ENCODE data around the gene UGT2B28.
"Not testable (repeated sequence)": the region's sequence is repeated elsewhere in the genome, so short reads cannot be mapped to it uniquely, and the experiment has no call there.

UGT2B28 gene

DNA sequence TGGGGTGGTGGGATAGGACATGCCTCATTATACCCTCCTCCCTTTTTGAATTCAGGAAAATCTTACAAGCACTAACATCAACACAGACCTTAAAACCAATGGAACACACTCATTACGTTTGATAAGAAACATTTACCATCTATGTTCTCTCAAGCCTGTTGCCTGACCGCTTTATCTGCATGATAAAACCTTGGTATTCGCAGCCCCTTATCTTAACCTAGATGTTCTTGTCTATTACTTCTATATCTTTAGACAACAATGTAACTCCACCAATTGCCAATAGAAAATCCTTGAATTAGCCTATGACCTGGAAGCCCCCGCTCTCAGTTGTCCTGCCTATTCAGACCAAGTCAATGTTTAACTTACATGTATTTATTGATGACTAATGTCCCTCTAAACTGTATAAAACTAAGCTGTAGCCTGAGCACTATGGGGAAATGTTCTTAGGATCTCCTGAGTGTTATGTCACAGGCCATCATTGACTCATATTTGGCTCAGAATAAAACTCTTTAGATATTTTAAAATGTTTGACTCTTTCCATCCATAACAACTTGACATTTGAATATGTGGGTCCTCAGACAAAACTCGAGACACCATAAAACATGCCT, 28.3 kb downstream of the UGT2B28 start:
- not testable (repeated sequence) for H3K4me3 ChIP-seq (ENCODE audit: low read length in 2 of 2); H3K9me3 ChIP-seq (ENCODE audit: control insufficient read depth in 2 of 2, low read length in 2 of 2); H3K9ac ChIP-seq (ENCODE audit: low read depth in 1 of 2, low read length in 2 of 2); H3K4me1 ChIP-seq (ENCODE audit: control insufficient read depth in 2 of 2, insufficient read depth in 2 of 2, low read length in 2 of 2); H3K27ac ChIP-seq (ENCODE audit: low read depth in 2 of 2, low read length in 2 of 2); H3K27me3 ChIP-seq (ENCODE audit: control insufficient read depth in 2 of 2, insufficient read depth in 2 of 2, low read length in 2 of 2); H3K36me3 ChIP-seq (ENCODE audit: control insufficient read depth in 2 of 2, insufficient read depth in 2 of 2, low read length in 2 of 2)

DNA sequence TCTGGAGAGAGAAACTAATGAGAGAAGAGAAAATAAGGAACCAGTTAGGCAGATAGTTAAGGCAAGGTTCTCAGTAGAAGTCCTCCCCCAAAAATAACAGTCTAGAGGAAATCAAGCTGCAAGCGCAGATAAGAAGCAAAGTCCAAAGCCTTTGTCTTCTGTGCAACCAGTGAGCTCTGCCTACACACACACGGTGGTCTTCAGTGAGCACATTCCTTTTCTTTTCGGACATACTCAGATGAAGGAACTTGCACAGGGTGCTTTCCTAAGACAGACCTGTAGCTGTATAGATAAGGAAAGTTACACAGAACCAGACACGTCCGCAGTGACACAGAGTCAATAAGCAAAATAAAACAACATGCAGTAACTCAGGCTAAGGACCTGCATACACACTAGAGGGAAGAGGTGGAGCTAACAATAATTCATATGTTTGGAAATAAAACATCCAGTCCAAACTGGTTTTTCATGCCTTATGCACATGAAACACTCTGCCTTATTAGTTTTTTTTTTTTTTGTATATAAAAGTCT, 29.3 kb downstream of the UGT2B28 start:
- not testable (repeated sequence) for H3K4me1 ChIP-seq (ENCODE audit: control insufficient read depth in 2 of 2, insufficient read depth in 2 of 2, low read length in 2 of 2)
- H3K27ac ChIP-seq (ENCODE audit: low read depth in 2 of 2, low read length in 2 of 2), result peak overlapping the region in 1 of 2 donors; percentile 39

DNA sequence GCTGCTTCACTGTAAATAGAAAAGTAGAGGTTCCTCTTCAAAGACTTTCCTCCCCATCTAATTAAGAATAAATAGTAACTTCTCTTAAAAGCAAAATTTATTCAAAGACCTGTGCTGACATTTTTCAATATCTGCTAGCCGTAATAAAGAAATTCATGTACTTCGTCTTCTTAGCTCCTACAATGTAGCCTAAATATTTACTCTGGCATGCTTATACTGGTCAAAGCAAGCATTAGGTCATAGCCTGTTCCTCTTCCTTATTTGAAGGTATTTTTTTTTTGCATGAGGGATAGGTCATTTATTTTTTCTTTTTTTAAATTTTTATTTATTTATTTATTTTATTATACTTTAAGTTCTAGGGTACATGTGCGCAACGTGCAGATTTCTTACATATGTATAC, 30.0 kb downstream of the UGT2B28 start:
- not testable (repeated sequence) for H3K36me3 ChIP-seq (ENCODE audit: control insufficient read depth in 2 of 2, insufficient read depth in 2 of 2, low read length in 2 of 2); H3K4me3 ChIP-seq (ENCODE audit: low read length in 2 of 2); H3K9ac ChIP-seq (ENCODE audit: low read depth in 1 of 2, low read length in 2 of 2); H3K27me3 ChIP-seq (ENCODE audit: control insufficient read depth in 2 of 2, insufficient read depth in 2 of 2, low read length in 2 of 2); H3K4me1 ChIP-seq (ENCODE audit: control insufficient read depth in 2 of 2, insufficient read depth in 2 of 2, low read length in 2 of 2); H3K9me3 ChIP-seq (ENCODE audit: control insufficient read depth in 2 of 2, low read length in 2 of 2)
- H3K27ac ChIP-seq (ENCODE audit: low read depth in 2 of 2, low read length in 2 of 2), result peak overlapping the region in 1 of 2 donors; percentile 39

More for the DNA sequence above, 29.3 kb downstream of the UGT2B28 start:
- not testable (repeated sequence) for H3K27me3 ChIP-seq (ENCODE audit: control insufficient read depth in 2 of 2, insufficient read depth in 2 of 2, low read length in 2 of 2); H3K9ac ChIP-seq (ENCODE audit: low read depth in 1 of 2, low read length in 2 of 2); H3K36me3 ChIP-seq (ENCODE audit: control insufficient read depth in 2 of 2, insufficient read depth in 2 of 2, low read length in 2 of 2); H3K9me3 ChIP-seq (ENCODE audit: control insufficient read depth in 2 of 2, low read length in 2 of 2)
- peak overlapping the region in 1 of 2 donors; percentile 16 for H3K4me3 ChIP-seq (ENCODE audit: low read length in 2 of 2)

DNA sequence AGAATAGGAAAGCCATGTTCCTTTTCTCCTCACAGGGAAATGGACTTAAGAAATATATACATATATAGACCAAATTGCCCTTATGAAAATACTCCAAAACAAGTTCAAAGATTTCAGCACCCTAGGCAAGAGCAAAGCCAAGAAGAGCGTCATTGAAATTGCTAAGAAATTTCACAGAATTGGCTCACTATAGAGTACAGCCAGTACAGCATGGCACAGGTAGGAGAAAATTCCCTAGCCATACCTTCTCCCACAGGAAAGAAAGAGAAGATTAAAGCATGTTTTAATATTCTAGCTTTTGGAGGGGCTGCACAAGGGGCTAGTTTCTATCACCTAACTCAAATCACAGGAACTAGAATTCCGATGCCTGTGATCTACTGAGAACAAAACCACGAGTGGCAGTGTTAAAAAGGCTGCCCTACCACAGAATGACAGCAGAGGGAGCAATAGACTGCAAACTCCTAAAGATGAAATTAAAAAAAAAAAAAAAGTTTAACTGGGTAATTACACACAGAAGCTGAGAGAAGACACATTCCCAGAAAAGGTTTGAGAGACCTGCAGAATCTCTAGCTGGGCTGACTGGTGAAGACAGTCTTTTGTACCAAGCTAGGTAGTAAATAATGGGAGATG, 37.5 kb downstream of the UGT2B28 start:
- not testable (repeated sequence) for H3K9ac ChIP-seq (ENCODE audit: low read depth in 1 of 2, low read length in 2 of 2); H3K4me1 ChIP-seq (ENCODE audit: control insufficient read depth in 2 of 2, insufficient read depth in 2 of 2, low read length in 2 of 2); H3K9me3 ChIP-seq (ENCODE audit: control insufficient read depth in 2 of 2, low read length in 2 of 2); H3K4me3 ChIP-seq (ENCODE audit: low read length in 2 of 2); H3K36me3 ChIP-seq (ENCODE audit: control insufficient read depth in 2 of 2, insufficient read depth in 2 of 2, low read length in 2 of 2); H3K27ac ChIP-seq (ENCODE audit: low read depth in 2 of 2, low read length in 2 of 2); H3K27me3 ChIP-seq (ENCODE audit: control insufficient read depth in 2 of 2, insufficient read depth in 2 of 2, low read length in 2 of 2)

DNA sequence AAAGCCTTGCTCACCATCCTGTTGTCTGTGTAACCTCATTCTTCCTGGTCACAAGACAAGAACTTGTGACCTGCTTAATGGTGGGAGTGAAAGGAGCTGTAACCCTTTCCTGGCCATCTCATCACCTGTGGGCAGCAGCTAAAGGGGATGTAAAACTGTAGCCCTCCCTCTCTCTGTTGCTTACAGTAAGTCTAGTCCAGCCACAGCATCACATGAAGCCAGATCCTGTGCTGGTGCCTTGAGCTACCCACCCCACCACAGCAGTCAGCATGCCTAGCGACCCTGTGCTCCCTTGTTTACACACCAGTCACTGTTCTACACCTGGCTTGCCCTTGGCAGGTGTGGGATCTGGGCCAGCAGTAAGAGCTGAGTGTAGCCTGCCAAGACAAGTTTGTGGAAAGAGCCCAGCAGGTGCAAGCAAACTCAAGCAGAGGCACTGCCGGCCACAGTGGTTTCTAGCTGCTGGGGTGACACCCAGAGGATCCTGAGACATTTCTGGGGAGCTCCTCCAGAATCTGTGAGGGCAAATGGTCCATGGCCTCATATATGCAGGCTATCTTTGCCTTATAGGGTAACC, 41.0 kb downstream of the UGT2B28 start:
- no peak overlapping the region for H3K4me3 ChIP-seq (ENCODE audit: low read length in 2 of 2)
- no peaks in the 10 kb centered on the region for H3K9me3 ChIP-seq (ENCODE audit: control insufficient read depth in 2 of 2, low read length in 2 of 2)
- no peak overlapping the region for H3K9ac ChIP-seq (ENCODE audit: low read depth in 1 of 2, low read length in 2 of 2)
- no peak overlapping the region for H3K27ac ChIP-seq (ENCODE audit: low read depth in 2 of 2, low read length in 2 of 2)
- no peaks in the 10 kb centered on the region for H3K4me1 ChIP-seq (ENCODE audit: control insufficient read depth in 2 of 2, insufficient read depth in 2 of 2, low read length in 2 of 2)
- H3K36me3 ChIP-seq (ENCODE audit: control insufficient read depth in 2 of 2, insufficient read depth in 2 of 2, low read length in 2 of 2), result no peaks in the 10 kb centered on the region
- H3K27me3 ChIP-seq (ENCODE audit: control insufficient read depth in 2 of 2, insufficient read depth in 2 of 2, low read length in 2 of 2), result no peaks in the 10 kb centered on the region

DNA sequence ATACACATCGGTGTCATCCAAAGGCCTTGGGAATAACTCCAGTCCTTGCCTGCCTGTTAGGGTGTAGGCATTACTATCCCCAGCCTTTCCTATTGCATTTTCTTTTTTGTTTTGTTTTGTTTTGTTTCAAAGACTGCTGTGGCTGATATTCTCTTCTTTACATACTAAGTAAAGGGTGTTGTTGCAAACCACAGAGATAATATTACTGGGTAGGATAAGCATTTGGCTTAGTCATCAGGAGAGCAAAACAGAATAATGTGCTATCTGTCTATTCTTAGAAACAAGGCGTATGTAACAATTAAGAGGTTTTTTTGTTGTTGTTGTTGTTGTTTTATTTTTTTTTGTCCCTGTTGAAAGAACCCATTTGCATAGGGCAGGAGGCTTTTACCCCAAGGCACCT, 41.8 kb downstream of the UGT2B28 start:
- H3K9ac ChIP-seq (ENCODE audit: low read depth in 1 of 2, low read length in 2 of 2), result no peak overlapping the region

DNA sequence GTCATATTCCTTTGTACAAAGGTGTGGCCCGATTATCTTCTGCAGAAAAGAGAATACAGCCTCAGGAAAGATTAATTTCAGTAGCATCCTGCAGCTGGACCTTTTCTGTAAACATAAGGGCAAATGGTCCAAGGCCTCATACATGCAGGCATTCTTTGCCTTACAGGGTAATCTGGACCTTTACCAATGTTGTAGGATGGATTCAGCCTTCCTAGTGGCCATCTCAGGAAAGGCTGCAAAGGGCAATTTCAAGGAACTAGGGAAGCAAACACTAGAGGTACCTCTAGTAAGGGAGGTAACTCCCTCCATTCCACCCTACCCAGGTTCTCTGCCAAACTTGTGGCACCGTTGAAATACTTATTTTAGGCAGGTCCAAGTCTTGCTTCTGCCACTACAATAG, 43.0 kb downstream of the UGT2B28 start:
- no peaks in the 10 kb centered on the region for H3K9me3 ChIP-seq (ENCODE audit: control insufficient read depth in 2 of 2, low read length in 2 of 2)
- H3K4me1 ChIP-seq (ENCODE audit: control insufficient read depth in 2 of 2, insufficient read depth in 2 of 2, low read length in 2 of 2), result no peaks in the 10 kb centered on the region
- no peak overlapping the region for H3K9ac ChIP-seq (ENCODE audit: low read depth in 1 of 2, low read length in 2 of 2)
- no peaks in the 10 kb centered on the region for H3K27me3 ChIP-seq (ENCODE audit: control insufficient read depth in 2 of 2, insufficient read depth in 2 of 2, low read length in 2 of 2)
- no peaks in the 10 kb centered on the region for H3K36me3 ChIP-seq (ENCODE audit: control insufficient read depth in 2 of 2, insufficient read depth in 2 of 2, low read length in 2 of 2)
- no peak overlapping the region for H3K27ac ChIP-seq (ENCODE audit: low read depth in 2 of 2, low read length in 2 of 2)
- H3K4me3 ChIP-seq (ENCODE audit: low read length in 2 of 2), result no peak overlapping the region

More for the DNA sequence above, 41.8 kb downstream of the UGT2B28 start:
- no peak overlapping the region for H3K27ac ChIP-seq (ENCODE audit: low read depth in 2 of 2, low read length in 2 of 2)
- H3K27me3 ChIP-seq (ENCODE audit: control insufficient read depth in 2 of 2, insufficient read depth in 2 of 2, low read length in 2 of 2), result no peaks in the 10 kb centered on the region
- no peak overlapping the region for H3K4me3 ChIP-seq (ENCODE audit: low read length in 2 of 2)
- no peaks in the 10 kb centered on the region for H3K9me3 ChIP-seq (ENCODE audit: control insufficient read depth in 2 of 2, low read length in 2 of 2)
- no peaks in the 10 kb centered on the region for H3K36me3 ChIP-seq (ENCODE audit: control insufficient read depth in 2 of 2, insufficient read depth in 2 of 2, low read length in 2 of 2)
- H3K4me1 ChIP-seq (ENCODE audit: control insufficient read depth in 2 of 2, insufficient read depth in 2 of 2, low read length in 2 of 2), result no peaks in the 10 kb centered on the region

DNA sequence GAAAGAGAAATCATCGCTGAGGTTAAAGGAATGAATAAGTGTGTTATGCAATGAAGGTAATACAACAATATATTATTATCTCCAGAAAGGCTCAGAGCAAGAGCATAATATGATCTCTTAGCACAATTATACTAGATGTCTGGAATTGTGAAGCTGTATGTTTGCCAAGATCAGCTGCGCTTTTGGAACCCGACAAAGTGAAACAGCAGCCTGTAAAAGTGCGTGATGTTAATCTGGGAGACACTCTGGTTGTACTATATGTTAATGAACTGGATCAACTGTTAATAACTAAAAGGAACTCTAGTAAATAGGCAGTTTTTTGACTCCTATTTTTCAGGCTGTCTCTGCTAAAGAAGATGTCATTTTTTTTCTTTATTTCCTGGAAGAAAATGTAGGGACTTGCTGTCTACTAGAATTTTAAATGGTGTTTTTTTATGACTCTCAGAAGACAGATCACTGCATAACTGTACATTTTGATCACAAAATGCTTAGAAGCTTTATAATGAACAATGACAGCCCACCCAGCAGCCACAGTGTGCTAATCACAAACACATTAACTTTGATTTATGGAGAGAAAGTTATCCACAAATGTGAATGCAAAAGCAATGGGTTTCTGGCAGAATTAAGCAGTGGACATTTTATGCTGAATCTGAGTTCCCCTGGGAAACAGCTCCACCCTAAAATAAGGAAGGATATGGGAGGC, 50.2 kb downstream of the UGT2B28 start:
- H3K9me3 ChIP-seq (ENCODE audit: control insufficient read depth in 2 of 2, low read length in 2 of 2), result no peaks in the 10 kb centered on the region
- no peak overlapping the region for H3K4me3 ChIP-seq (ENCODE audit: low read length in 2 of 2)
- no peak overlapping the region for H3K9ac ChIP-seq (ENCODE audit: low read depth in 1 of 2, low read length in 2 of 2)
- no peaks in the 10 kb centered on the region for H3K36me3 ChIP-seq (ENCODE audit: control insufficient read depth in 2 of 2, insufficient read depth in 2 of 2, low read length in 2 of 2)
- no peaks in the 10 kb centered on the region for H3K27me3 ChIP-seq (ENCODE audit: control insufficient read depth in 2 of 2, insufficient read depth in 2 of 2, low read length in 2 of 2)
- H3K4me1 ChIP-seq (ENCODE audit: control insufficient read depth in 2 of 2, insufficient read depth in 2 of 2, low read length in 2 of 2), result peaks cover 0 to 6% of the 10 kb centered on the region in 2 donors
- no peak overlapping the region for H3K27ac ChIP-seq (ENCODE audit: low read depth in 2 of 2, low read length in 2 of 2)

DNA sequence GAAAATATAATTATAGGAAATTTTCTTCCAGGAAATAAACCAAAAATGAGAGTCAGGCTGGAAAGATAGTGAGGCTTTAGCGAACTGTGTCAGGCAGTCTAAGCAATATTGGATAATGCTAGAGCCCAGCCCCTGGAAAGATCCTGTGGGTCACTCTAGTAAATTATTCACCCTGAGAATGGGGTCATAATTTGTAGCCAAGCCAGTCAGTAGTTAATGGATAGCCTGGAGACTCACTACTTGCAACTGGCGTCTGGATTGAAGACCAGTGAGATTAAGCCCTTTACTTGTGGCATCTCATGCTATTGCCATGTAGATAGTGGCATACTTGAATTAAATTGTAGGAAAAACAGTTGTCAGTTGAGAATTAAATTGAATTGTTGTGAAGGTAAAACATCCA, 51.0 kb downstream of the UGT2B28 start:
- not testable (repeated sequence) for H3K4me1 ChIP-seq (ENCODE audit: control insufficient read depth in 2 of 2, insufficient read depth in 2 of 2, low read length in 2 of 2); H3K4me3 ChIP-seq (ENCODE audit: low read length in 2 of 2); H3K9me3 ChIP-seq (ENCODE audit: control insufficient read depth in 2 of 2, low read length in 2 of 2); H3K27me3 ChIP-seq (ENCODE audit: control insufficient read depth in 2 of 2, insufficient read depth in 2 of 2, low read length in 2 of 2); H3K9ac ChIP-seq (ENCODE audit: low read depth in 1 of 2, low read length in 2 of 2); H3K36me3 ChIP-seq (ENCODE audit: control insufficient read depth in 2 of 2, insufficient read depth in 2 of 2, low read length in 2 of 2); H3K27ac ChIP-seq (ENCODE audit: low read depth in 2 of 2, low read length in 2 of 2)

DNA sequence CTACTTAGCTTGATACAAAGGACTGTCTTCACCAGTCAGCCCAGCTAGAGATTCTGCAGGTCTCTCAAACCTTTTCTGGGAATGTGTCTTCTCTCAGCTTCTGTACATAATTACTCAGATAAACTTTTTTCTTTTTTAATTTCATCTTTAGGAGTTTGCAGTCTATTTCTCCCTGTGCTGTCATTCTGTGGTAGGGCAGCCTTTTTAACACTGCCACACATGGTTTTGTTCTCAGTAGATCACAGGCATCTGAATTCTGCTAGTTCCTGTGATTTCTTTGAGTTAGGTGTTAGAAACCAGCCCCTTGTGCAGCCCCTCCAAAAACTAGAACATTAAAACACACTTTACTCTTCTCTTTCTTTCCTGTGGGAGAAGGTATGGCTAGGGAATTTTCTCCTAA, 55.2 kb downstream of the UGT2B28 start:
- not testable (repeated sequence) for H3K27ac ChIP-seq (ENCODE audit: low read depth in 2 of 2, low read length in 2 of 2); H3K27me3 ChIP-seq (ENCODE audit: control insufficient read depth in 2 of 2, insufficient read depth in 2 of 2, low read length in 2 of 2); H3K4me1 ChIP-seq (ENCODE audit: control insufficient read depth in 2 of 2, insufficient read depth in 2 of 2, low read length in 2 of 2); H3K9ac ChIP-seq (ENCODE audit: low read depth in 1 of 2, low read length in 2 of 2); H3K9me3 ChIP-seq (ENCODE audit: control insufficient read depth in 2 of 2, low read length in 2 of 2); H3K36me3 ChIP-seq (ENCODE audit: control insufficient read depth in 2 of 2, insufficient read depth in 2 of 2, low read length in 2 of 2); H3K4me3 ChIP-seq (ENCODE audit: low read length in 2 of 2)
